ENCODE results near the gene BMF. TPM values are rescaled to one million over a fixed set of nuclear protein-coding genes. Genes with fewer than 3 reads are reported as not detected.

Gene BMF
- total and polyA plus RNA-seq, 2 of the 4 experiments (the other 2 are of a cell fraction), result 2.4 to 2.9 TPM

GRCh38 chr15:40087068-40087810, 21.4 kb downstream of the BMF start:
- Histone ChIP-seq H2BK5ac (ENCODE audit: low read depth, low read length, poor library complexity, severe bottlenecking) (no peak overlapping the region), H4K91ac (ENCODE audit: insufficient read depth, low read depth, low read length) (no peak overlapping the region), H3K56ac (ENCODE audit: extremely low read depth, insufficient read depth, low read length) (no peak overlapping the region), H3K9me1 (ENCODE audit: insufficient read depth, low read length) (peaks cover 53% of the 10 kb centered on the region), H3K27me3 (ENCODE audit: control insufficient read depth, insufficient read depth, low read length) (no peaks in the 10 kb centered on the region), H3K79me1 (ENCODE audit: low read depth in 1 of 2, low read length in 2 of 2) (peaks cover 0 to 43% of the 10 kb centered on the region in 2 experiments; a peak in 3 of 4 replicates), H2BK15ac (ENCODE audit: low read depth, low read length) (no peak overlapping the region), H3K36me3 (ENCODE audit: control insufficient read depth, insufficient read depth, low read length) (peaks cover 10% of the 10 kb centered on the region; the same call in 1 of the 2 replicates), H2AFZ (replicated peaks; ENCODE audit: low read length, poor library complexity) (peak overlapping the region; percentile 55), H4K8ac (ENCODE audit: low read depth in 2 of 2, low read length in 2 of 2) (peak overlapping the region in 1 of 2 experiments; percentile 32; a peak in 1 of 4 replicates), H2AK5ac (ENCODE audit: low read depth, low read length) (peak overlapping the region; percentile 40; the same call in 1 of the 2 replicates), H2BK120ac (ENCODE audit: low read depth, low read length) (peak overlapping the region; percentile 65), H3K4ac (ENCODE audit: low read depth, low read length) (peak overlapping the region; percentile 64), H3K14ac (replicated peaks; ENCODE audit: low read depth, low read length) (peak overlapping the region; percentile 48), H3K27ac (ENCODE audit: insufficient read depth, low read length) (no peak overlapping the region), H3K9ac (ENCODE audit: low read depth, low read length) (no peak overlapping the region), H3K4me1 (ENCODE audit: control insufficient read depth, insufficient read depth, low read length) (peaks cover 50% of the 10 kb centered on the region), H3K9me3 (ENCODE audit: control insufficient read depth, insufficient read depth, low read length) (no peaks in the 10 kb centered on the region), H3K4me2 (ENCODE audit: low read depth, low read length) (no peak overlapping the region), H2AK9ac (replicated peaks; ENCODE audit: low read depth, low read length, poor library complexity) (no peak overlapping the region), H2BK20ac (ENCODE audit: low read depth, low read length) (peak overlapping the region; percentile 65; the same call in 1 of the 2 replicates), H4K20me1 (ENCODE audit: insufficient read depth, low read length) (no peaks in the 10 kb centered on the region), H3K18ac (ENCODE audit: low read depth, low read length) (no peak overlapping the region; the same call in 1 of the 2 replicates), H4K5ac (ENCODE audit: low read depth, low read length) (no peak overlapping the region), H3K4me3 (ENCODE audit: insufficient read depth, low read depth, low read length) (no peak overlapping the region), H3K23ac (ENCODE audit: low read depth, low read length) (peak overlapping the region; percentile 52; the same call in 1 of the 2 replicates)
- BruUV-seq (replicated peaks), result no TSS peak
- no peak for TF ChIP-seq CHD1 (IDR thresholded peaks at IDR 0.05; ENCODE audit: low read depth, low read length)
- TF ChIP-seq MXI1 (IDR thresholded peaks at IDR 0.05; ENCODE audit: borderline replicate concordance, low read depth, low read length), result no peak
- TF ChIP-seq MAFK (IDR thresholded peaks at IDR 0.05; ENCODE audit: low read depth, low read length), result no peak
- no peak for TF ChIP-seq SMC3 (IDR thresholded peaks at IDR 0.05; ENCODE audit: low read depth, low read length)
- CTCF ChIA-PET, result interaction anchor here (0.8 kb wide), 1 partner anchor 12 kb away, joined by 3 read pairs; no protein-coding TSS in a partner anchor
- intact Hi-C loops (cut with micrococcal nuclease), result no loop called here
- in situ Hi-C loops (cut with MboI; ENCODE audit: low sequenced_read_pairs), result no loop called here
- dilution Hi-C loops (cut with HindIII; ENCODE audit: low sequenced_read_pairs, unreplicated experiment), result no loop called here
- WGBS, 2 experiments (ENCODE audit: extremely low coverage in 2 of 2, insufficient read length in 1 of 2), result 0% methylated on average over 2 of the region's 14 CpGs; no CpG with 5 or more reads in 1 of the 2 experiments
- no peak for DNase-seq
- POLR2A ChIA-PET (ENCODE audit: unreplicated experiment), result no interaction called here
- no peak for ATAC-seq (ENCODE audit: low read depth)
